GM12873 (cell line): ENCODE measurements around the gene RALGPS1.

Experiments
- TF ChIP-seq, protein P1 (sequence below): IDR thresholded peaks from 2 replicates; pipeline ENCODE4 v1.5.1; 2012; ENCODE audit warnings: low read depth, mild to moderate bottlenecking, moderate library complexity, low read length, control low read depth; ENCODE audit not compliant: insufficient read depth; ENCODE audit errors: missing control alignments

RALGPS1 gene

GRCh38 chr9:127237801-127238200 lies 323.2 kb downstream of the RALGPS1 start:
- TF ChIP-seq, protein P1, sequence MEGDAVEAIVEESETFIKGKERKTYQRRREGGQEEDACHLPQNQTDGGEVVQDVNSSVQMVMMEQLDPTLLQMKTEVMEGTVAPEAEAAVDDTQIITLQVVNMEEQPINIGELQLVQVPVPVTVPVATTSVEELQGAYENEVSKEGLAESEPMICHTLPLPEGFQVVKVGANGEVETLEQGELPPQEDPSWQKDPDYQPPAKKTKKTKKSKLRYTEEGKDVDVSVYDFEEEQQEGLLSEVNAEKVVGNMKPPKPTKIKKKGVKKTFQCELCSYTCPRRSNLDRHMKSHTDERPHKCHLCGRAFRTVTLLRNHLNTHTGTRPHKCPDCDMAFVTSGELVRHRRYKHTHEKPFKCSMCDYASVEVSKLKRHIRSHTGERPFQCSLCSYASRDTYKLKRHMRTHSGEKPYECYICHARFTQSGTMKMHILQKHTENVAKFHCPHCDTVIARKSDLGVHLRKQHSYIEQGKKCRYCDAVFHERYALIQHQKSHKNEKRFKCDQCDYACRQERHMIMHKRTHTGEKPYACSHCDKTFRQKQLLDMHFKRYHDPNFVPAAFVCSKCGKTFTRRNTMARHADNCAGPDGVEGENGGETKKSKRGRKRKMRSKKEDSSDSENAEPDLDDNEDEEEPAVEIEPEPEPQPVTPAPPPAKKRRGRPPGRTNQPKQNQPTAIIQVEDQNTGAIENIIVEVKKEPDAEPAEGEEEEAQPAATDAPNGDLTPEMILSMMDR = no peak

- TF ChIP-seq, protein P1 = no peak
Observed at GRCh38 chr9:127241354-127241753, 326.8 kb downstream of the RALGPS1 start.

DNA sequence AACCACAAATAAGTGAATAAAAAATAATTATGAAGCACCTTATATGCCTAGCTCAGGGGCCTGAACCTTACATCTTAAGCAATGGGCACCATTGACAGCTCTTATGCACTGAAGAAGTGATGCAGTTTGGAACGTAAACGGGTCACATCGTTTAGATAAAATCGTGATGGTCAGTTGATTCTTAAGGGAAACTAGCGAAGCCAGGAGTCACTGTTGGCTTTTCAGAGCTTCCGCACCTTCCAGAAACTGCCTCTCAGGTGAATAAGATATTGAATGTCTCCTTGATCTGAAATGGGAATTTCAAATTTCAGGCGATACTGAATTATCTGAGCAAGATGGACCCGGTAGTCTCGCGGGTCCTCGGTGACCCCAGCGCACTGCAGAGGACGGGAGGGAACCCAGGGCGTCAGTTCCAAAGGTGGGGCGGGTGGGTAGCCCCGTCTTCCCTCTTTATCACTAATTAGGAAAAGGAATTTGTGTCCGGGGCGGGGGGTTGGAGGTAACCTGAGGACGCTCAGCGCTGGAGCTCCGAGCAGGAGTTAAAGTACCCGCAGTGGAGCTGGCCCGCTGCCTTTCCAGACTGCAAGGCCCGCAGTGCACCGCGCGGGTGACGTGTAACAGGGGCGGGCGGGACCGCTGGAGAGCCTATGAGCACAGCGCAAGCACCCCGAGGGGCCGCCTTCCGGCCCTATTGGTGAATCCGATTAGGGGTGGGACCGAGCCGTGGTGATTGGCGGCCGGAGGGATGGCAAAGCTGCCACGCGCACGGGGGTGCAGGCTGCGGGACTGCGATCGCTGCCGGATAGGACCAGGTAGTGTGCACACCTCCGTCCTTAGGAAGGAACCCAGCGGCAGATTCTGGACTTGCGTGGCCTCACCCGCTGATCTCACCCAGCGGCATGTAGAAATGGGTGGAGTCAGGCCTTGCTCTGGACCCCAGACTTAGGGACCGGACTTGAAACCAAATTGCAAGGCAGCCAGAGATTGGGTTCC lies 330.3 kb downstream of the RALGPS1 start:
- TF ChIP-seq, protein P1 = peak; percentile 2

GRCh38 chr9:127245637-127246164 lies 331.1 kb downstream of the RALGPS1 start:
- TF ChIP-seq, protein P1 = no peak

DNA sequence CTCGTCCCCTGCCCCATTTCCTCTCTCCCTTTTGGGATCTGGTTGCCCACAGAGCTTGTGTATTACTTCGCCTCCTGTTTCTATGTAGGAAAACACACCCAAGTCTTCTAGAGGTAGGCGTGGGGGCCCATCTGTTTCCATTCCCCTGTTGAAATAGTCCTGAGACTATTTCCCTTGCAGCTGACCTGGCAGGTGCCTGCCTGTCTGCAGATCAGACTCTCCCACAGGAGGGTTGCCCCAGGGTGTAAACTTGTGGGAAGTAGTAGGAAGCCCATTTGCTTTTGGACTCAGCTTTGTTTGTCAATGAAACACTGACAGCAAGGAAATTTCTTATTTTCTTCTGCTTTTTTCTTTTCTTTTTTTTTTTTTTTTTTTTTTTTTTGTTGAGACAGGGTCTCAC lies 333.7 kb downstream of the RALGPS1 start:
- TF ChIP-seq, protein P1 = no peak

GRCh38 chr9:127249877-127250276 lies 335.3 kb downstream of the RALGPS1 start:
- TF ChIP-seq, protein P1 = no peak

DNA sequence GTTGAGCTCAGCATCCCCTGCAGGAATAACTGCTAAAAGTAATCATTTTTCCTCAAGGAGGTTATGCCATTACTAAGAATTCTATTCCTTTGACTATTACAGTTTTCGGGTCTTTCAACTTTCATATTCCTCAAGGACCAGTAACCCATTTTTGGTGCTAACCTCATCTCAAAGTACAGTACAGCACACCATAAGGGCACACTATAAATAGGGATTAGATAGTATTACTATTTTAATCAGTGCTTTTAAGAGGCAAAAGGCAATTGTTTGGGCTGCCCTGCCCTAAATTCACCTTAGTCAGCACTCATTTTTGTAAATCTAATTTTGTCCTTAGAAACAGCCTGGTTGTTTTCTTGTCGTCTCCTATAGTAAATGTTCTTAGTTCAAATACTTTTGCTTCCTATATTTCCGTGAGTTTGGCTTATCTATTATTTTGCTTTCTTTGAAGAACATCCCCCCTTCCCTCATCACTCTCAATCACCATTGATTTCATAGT lies 336.4 kb downstream of the RALGPS1 start:
- TF ChIP-seq, protein P1 = no peak
